HG03378 (cell line): ENCODE measurements around the gene HSPB9.

Experiments used
- ATAC-seq: cut with Tn5 transposase; IDR thresholded peaks from one replicate; pipeline ENCODE4 v1.9.1; 2021; ENCODE audit warnings: mild to moderate bottlenecking, moderate library complexity; ENCODE audit not compliant: unreplicated experiment

Gene HSPB9

DNA sequence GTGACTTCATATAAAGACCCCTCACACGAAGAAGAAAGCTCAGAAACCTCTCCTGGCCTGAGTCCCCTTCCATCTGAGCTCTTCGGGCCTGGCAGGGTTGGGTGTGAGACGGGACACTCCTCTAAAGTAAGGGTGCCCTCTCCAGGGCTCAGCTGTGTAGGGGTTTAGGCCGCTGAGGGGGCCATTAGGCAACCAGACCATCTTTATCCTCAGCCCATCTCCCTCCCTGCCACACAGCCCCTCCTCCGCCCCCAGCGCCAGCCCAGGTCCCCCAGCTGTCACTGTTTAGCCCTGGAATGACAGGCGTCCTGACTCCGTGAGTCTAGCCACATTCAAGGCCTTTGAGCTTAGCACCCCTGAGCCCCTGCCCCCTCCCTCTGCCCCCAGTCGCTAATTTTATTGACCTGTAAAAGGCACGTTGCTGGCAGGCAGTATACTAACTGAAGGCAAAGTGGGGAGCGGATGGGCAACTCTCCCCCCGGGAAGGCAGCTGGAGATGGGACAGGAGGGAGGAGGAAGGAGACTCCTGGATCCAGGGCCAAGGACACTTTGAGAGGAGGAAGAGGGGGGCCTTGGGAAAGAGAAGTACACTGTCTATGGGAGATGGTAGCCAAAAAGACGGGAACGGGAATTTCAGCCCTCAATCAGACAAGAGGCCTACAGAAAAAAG, 23.7 kb upstream of the HSPB9 start:
- no peak for ATAC-seq

GRCh38 chr17:42101513-42102292, 20.9 kb upstream of the HSPB9 start:
- ATAC-seq: no peak

DNA sequence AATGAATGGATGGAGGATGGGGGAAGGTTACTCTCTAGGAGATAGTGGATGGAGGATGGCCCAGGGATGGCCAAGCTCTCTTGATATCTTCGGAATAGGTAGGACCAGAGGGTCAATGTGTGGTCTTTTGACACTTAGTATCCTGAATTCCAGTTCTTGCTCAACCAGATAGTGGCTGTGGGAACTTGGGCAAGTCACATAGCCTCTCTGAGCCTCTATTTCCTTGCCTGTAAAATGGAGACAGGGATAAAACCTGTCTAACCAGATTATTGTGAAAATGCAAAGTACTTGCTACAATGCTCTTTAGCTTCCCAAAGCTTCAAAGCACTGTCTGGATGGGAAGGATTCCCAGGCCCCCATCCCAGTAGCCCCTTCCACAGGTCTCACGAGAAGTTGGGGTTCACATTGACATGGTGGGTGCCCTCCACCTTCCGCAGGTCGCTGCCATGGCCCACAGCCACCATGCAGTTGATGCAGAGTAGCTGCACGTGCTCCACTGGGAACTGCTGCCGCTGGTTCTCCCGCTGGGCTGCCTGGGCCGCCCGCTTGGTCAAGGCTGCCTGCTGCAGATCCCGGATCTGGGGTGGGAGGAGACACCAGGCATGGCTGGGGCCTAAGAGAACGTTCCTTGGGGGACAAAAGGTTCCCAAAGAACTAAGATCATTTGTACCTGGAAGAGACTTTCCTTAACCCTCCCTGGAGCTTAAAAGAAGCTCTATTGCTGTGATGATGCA, 19.2 kb upstream of the HSPB9 start:
- ATAC-seq: no peak

DNA sequence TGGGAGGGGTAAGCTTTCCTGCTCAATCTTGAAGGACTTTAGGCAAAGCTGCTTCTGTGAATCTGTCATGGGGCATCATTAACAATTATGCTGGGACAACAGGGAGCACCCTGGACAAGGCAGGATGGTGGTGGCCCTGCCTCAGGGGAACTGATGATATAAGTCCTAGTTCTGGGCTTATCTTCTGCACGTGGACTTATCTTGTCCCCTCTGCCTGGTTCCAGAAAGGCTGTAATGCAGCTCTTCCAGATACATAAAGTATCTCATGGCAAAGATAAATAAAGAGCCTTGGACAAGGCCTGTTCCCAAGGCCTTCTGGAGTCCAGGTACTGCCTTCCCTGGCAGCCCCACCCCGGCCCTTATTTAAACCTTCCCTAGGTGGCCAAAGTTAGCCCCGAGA, 18.3 kb upstream of the HSPB9 start:
- no peak for ATAC-seq

- no peak for ATAC-seq
Observed at GRCh38 chr17:42106009-42106408, 16.6 kb upstream of the HSPB9 start.

DNA sequence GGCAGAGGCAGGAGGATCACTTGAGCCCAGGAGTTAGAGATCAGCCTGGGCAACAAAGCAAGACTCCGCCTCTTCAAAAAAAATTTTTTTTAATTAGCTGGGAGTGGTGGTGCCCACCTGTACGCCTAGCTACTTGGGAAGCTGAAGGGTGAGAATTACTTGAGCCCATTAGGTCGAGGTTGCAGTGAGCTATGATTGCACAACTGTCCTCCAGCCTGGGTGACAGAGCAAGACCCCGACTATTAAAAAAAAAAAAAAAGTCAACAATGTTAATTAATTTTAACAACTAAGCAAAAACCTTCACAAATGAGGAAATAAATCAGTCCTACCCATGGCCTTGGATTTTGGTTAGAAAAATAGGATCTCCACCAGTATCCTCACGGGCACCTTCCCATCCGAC, 15.5 kb upstream of the HSPB9 start:
- no peak for ATAC-seq

DNA sequence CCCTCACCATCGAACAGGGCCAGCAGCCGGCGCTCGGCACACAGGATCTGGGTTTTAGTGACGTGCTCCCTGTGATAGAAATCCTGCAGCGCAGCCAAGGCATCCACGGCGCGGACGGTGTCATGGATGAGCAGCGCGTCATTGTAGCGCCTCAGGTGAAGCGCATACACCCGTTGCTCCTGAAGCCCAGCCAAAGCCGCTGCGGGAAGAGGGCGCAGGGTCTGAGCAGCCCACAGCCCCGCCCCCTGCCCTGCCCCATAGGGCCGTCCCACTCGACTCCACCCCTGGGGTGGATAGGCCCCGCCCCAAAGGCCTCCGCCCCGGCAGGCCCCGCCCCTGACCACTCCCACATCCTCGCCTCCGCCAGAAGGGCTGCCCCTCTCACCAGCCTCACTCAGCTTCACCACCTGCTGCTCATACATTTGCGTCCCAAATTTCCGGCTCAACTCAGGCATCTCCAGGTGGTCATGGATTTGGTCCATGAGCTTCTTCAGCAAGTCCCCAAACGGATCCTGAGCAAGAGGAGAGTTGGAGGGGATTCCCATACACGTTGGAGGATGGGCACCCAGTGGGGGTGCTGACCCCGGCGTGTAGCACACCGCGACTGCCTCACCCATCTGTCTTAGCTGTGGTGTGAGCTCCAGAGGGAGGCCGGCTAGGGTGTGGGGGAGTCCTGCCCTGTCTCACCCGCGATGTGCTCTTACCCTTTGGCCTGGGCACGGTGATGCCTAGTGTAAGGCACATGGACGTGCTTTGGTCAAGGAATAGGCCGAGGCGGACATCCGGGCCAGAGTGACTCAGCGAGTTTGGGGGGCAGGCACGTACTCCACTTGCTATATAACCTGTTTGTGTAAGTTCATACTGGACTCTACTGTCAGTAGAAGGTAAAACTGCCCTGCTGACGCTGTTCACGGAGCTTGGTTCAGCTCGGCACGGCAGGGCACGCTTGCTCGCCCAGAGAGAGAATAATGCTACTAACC, 14.7 kb upstream of the HSPB9 start:
- no peak for ATAC-seq

DNA sequence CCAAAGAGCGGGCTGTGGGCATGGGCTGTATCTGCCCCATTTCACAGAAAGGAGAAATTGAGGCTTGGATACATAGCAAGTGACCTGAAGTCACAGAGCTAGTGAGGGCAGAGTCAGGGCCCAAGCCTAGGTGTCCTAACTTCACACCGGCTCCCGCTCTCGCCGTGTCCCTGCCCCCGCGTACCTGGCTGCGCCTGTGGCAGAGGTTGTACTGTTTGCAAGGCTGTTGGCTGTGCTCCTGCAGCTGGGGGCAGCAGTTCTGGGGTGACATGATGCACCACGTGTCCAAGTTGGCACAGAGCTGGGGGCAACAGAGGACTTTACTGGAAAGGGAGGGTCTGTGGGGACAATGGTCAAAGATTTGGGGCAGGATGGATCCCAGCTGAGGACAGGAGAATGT, 13.5 kb upstream of the HSPB9 start:
- no peak for ATAC-seq

- no peak for ATAC-seq
Observed at GRCh38 chr17:42110301-42111264, 12.0 kb upstream of the HSPB9 start.

GRCh38 chr17:42111265-42111636, 11.4 kb upstream of the HSPB9 start:
- no peak for ATAC-seq

DNA sequence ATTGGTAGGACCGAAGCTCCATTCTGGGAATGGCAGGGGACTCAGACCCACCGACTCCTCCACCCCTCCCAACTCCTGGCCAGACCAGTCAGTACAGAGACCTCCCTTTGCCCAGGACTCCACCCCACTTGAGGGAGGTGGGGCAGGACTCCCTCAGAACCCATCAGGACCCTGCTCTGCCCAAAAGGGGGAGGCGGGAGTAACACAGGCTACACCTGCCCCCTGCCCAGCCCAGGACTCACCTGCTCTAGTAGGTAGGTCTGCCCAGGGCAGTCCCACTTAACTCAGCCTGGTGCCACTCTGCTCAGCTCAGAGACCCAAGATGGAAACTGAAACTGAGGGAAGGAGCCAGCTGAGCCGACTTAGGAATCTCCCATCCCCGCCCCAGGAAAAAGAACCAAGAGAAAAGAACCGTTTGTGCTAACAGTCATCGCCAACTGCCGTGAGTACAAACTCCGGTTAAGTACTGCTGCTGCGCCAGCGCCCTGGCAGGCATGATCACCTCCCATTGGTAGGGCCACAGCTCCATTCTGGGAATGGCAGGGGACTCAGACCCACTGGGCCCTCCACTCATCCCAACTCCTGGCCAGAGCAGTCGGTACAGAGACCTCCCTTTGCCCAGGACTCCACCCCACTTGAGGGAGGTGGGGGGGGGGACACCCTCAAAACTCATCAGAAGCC, 10.6 kb upstream of the HSPB9 start:
- ATAC-seq: no peak

DNA sequence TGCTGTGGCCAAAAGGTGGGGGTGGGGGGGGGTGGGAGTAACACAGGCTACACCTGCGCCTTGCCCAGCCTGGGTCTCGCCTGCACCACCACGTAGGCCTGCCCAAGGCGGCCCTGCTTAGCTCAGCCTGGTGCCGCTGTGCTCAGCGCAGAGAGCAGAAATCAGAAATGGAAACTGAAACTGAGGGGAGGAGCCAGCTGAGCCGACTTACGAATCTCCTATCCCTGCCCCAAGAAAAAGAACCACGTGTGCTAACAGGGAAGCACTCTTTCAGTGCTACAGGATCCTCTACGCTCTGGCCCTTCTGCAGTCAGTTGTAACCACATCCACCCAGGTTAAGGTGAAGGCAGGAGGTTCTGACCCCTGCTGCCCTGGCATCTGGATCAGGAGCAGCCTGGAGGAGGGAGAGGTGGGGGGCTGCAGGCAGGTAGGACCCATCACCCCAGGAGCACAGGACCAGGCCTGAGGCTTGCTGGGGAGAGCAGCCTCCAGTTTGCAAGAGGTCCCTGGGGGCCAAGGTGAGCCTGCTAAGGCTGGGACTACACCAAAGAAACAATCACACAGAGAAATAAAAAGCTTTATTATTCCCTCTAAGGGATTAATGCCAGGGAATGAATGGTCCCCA, 9.9 kb upstream of the HSPB9 start, which contains the start of gene DHX58:
Gene DHX58 (minus strand): TSS at position 163 of the 625 bp plus-strand sequence. CDS start 822 bp downstream, outside the sequence.
- peak; percentile 70 for ATAC-seq

DNA sequence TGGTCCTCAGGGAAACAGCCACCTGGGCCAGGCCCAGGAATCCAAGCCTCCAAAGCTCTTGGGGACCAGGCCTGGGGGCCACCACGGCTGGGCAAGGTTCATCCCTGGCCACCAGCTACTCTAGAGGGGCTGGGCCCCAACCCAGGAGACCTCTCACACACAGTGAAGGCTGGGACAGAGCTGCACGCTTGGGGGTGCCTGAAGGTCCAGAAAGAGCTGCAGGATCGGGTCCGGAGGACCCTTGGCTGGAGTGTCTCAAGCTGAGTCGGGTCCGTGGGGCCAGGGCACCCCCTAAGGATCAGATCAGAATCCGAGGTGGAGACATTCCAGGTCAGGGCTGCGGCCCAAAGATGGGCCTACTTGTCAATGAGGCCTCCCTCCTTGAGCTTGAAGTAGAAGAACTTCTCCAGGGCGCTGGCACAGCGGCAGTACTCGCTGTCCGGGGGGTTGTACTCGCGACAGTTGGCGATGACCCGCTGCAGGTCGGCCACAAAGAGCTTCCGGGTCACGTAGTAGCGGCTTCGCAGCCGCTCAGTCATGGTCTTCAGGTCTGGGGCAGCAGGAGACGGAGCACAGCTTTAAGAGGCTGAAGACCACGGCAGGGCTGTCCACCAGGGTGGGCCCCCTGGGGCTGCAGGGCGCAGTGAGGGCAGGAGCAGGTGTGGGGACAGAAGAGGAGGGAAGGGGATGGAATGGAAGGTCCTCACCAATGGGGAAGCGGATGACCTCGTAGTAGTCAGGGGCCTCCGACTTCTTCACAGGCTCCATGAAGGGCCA, 9.1 kb upstream of the HSPB9 start:
- ATAC-seq: no peak

DNA sequence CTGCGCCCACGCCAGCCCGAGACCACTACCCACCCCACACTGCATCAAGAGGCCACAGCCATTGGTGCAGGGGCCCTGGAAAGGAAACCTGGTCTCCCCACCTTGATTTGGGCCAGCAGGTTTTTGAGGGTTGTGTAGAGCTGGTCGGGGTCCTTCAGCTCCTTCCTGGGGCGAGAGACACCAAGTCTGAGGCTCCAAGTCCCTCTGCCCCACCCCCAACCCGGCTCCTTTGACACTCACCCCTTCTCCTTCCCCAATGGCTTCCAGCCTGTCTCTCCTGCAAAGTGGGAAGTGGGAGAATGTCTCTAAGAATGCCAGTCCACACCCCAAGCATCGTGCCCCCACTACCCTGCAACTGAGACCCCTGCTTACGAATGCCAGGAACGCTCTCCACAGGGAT, 8.5 kb upstream of the HSPB9 start:
- no peak for ATAC-seq

- no peak for ATAC-seq
Observed at GRCh38 chr17:42116705-42117396, 5.8 kb upstream of the HSPB9 start.

GRCh38 chr17:42117397-42118125, 5.0 kb upstream of the HSPB9 start:
- ATAC-seq: no peak
